Nephron (organoid): ENCODE measurements around the gene MAGEB16.

Source experiments
- H3K27ac Mint-ChIP-seq, 3 experiments: 2 replicates each; pipeline ENCODE4 v1.8.0; 2020; ENCODE audit warnings: mixed read lengths in 3 of 3, mild to moderate bottlenecking in 2 of 3, moderate library complexity in 1 of 3
- H3K27me3 Mint-ChIP-seq: 2 replicates; pipeline ENCODE4 v1.8.0; 2021; ENCODE audit warnings: low read depth, mild to moderate bottlenecking, moderate library complexity, mixed read lengths
- H3K36me3 Mint-ChIP-seq: 2 replicates; pipeline ENCODE4 v1.8.0; 2020; ENCODE audit warnings: low read depth, mixed read lengths
- H3K4me1 Mint-ChIP-seq: 2 replicates; pipeline ENCODE4 v1.8.0; 2020; ENCODE audit warnings: mixed read lengths
- H3K4me3 Mint-ChIP-seq, 3 experiments: 2 replicates each; pipeline ENCODE4 v1.8.0; 2020; ENCODE audit warnings: mild to moderate bottlenecking in 3 of 3, mixed read lengths in 3 of 3, moderate library complexity in 2 of 3
- H3K9me3 Mint-ChIP-seq: 2 replicates; pipeline ENCODE4 v1.8.0; 2020; ENCODE audit warnings: mixed read lengths
- CTCF ChIP-seq, 3 experiments: fragments of 200-600 bp; sonication (generic); IDR thresholded peaks; one replicate each; pipeline ENCODE4 v1.5.0; 2021; ENCODE audit warnings: antibody characterized with exemption in 3 of 3; ENCODE audit not compliant: unreplicated experiment in 3 of 3

MAGEB16 gene

DNA sequence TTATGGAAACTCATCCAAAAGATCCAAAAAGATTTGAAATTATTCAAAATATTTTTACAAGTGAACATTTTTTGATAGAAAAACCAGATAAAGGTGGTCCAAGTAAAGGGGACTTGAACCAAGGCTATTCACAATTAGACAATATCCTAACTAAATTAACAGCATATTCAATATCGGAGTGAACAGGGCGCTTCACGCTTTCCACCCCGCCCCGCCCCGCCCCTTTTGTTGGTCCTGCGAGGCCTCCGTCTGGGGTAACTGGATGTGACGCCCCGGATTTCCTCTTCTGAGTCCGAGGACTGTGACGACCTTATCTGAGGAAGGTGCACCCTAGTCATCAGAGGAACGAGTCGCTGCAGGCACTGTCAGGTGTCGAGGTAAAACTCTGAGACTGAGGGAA is at the start of gene MAGEB16:
Gene MAGEB16 (plus strand): TSS at position 301 of the 400 bp plus-strand sequence. CDS start 3,855 bp downstream, outside the sequence.
- Mint-ChIP-seq H3K4me1 (no peaks in the 10 kb centered on the region), H3K9me3 (peaks cover 21% of the 10 kb centered on the region), H3K27ac (no peak within 1 kb of the TSS), H3K27me3 (peaks cover 4% of the 10 kb centered on the region), H3K4me3 (no peak within 1 kb of the TSS), H3K36me3 (no peaks in the 10 kb centered on the region)
- TF ChIP-seq CTCF (IDR thresholded peaks at IDR 0.05; ENCODE audit: unreplicated experiment in 3 of 3): no peak

GRCh38 chrX:35773958-35774564 is 24.1 kb upstream of the MAGEB16 start:
- Mint-ChIP-seq H3K36me3 (no peaks in the 10 kb centered on the region), H3K27me3 (peaks cover 4% of the 10 kb centered on the region), H3K9me3 (no peaks in the 10 kb centered on the region), H3K4me1 (no peaks in the 10 kb centered on the region), H3K27ac (no peak overlapping the region), H3K4me3 (no peak overlapping the region)
- TF ChIP-seq CTCF (IDR thresholded peaks at IDR 0.05; ENCODE audit: unreplicated experiment in 3 of 3): no peak

GRCh38 chrX:35785075-35785474 is 13.1 kb upstream of the MAGEB16 start:
- H3K36me3 Mint-ChIP-seq: no peaks in the 10 kb centered on the region
- peaks cover 2% of the 10 kb centered on the region for H3K9me3 Mint-ChIP-seq
- no peak overlapping the region for H3K4me3 Mint-ChIP-seq
- H3K27me3 Mint-ChIP-seq: no peaks in the 10 kb centered on the region
- H3K27ac Mint-ChIP-seq: no peak overlapping the region
- TF ChIP-seq CTCF (IDR thresholded peaks at IDR 0.05; ENCODE audit: unreplicated experiment in 3 of 3): no peak
- no peaks in the 10 kb centered on the region for H3K4me1 Mint-ChIP-seq

GRCh38 chrX:35786271-35786670 is 11.9 kb upstream of the MAGEB16 start:
- Mint-ChIP-seq H3K9me3 (no peaks in the 10 kb centered on the region), H3K4me1 (no peaks in the 10 kb centered on the region), H3K36me3 (no peaks in the 10 kb centered on the region), H3K4me3 (no peak overlapping the region), H3K27ac (no peak overlapping the region), H3K27me3 (no peaks in the 10 kb centered on the region)
- TF ChIP-seq CTCF (IDR thresholded peaks at IDR 0.05; ENCODE audit: unreplicated experiment in 3 of 3): no peak

DNA sequence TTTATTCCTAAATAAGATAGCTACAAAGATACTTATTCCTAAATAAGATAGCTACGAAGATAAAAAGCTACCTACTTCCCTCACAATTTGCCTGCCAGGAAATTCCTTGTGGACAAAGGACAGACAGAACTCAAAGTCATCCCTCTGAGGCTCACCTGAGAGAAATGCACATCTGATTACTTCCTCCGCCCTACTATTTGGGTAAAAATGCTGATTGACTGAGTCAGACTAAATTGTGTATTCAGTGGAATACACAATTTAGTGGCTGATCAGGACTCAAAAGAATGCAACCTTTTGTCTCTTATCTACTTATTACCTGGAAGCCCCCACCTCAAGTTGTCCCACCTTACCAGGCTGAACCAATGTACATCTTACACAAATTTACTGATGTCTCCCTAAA is 10.3 kb upstream of the MAGEB16 start:
- H3K9me3 Mint-ChIP-seq: no peaks in the 10 kb centered on the region
- no peaks in the 10 kb centered on the region for H3K36me3 Mint-ChIP-seq
- TF ChIP-seq CTCF (IDR thresholded peaks at IDR 0.05; ENCODE audit: unreplicated experiment in 3 of 3): no peak
- no peaks in the 10 kb centered on the region for H3K27me3 Mint-ChIP-seq
- no peak overlapping the region for H3K4me3 Mint-ChIP-seq
- no peak overlapping the region for H3K27ac Mint-ChIP-seq
- no peaks in the 10 kb centered on the region for H3K4me1 Mint-ChIP-seq

DNA sequence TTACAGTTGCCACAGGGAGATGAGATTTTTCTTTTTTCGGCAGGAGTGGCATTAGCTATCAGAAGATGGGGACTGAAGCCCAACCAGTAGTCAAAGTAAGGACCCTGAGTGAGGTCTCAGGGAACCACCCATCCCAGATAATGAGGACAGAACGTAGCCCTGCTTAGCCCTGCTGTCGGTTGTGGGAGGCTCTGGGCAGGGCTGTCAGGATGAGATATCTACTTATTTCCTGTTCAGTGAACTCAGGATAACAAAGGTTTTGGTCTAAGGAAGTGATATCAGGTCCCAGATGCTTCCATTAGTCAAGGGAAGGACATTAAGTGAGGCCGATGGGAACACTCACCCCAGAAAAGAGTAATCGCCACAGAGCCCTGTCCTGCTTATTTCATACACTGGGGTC is 2.3 kb downstream of the MAGEB16 start:
- H3K9me3 Mint-ChIP-seq: peaks cover 21% of the 10 kb centered on the region
- H3K27ac Mint-ChIP-seq: no peak overlapping the region
- no peaks in the 10 kb centered on the region for H3K4me1 Mint-ChIP-seq
- peaks cover 4% of the 10 kb centered on the region for H3K27me3 Mint-ChIP-seq
- no peak for TF ChIP-seq CTCF (IDR thresholded peaks at IDR 0.05; ENCODE audit: unreplicated experiment in 3 of 3)
- no peaks in the 10 kb centered on the region for H3K36me3 Mint-ChIP-seq
- H3K4me3 Mint-ChIP-seq: no peak overlapping the region
